Right kidney (tissue), 1 donor: ENCODE results near the gene POMT2.
"Not testable (repeated sequence)": the region's sequence is repeated elsewhere in the genome, so short reads cannot be mapped to it uniquely, and the experiment has no call there.

Experiments used
- DNase-seq: peaks from one replicate; pipeline ENCODE4 v3.0.0-alpha.2; 2016

Gene POMT2

DNA sequence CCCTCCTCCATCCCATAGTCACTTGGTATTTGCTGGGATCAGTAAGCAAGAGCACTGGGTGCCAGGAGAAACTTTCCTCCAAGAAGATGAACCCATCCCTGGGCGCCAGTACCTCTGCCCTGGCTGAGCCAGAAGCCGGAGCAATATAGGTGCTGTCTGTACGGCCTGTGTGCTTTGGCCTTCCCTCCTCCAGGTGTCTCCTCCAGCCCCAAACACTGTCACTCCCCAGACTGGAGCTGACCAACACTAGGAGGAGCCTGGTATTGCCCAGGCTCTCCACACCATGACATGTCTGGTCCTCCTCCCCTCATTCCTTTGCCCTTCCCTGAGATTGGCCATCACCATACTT is 5.0 kb upstream of the POMT2 start:
- no peak for DNase-seq

DNA sequence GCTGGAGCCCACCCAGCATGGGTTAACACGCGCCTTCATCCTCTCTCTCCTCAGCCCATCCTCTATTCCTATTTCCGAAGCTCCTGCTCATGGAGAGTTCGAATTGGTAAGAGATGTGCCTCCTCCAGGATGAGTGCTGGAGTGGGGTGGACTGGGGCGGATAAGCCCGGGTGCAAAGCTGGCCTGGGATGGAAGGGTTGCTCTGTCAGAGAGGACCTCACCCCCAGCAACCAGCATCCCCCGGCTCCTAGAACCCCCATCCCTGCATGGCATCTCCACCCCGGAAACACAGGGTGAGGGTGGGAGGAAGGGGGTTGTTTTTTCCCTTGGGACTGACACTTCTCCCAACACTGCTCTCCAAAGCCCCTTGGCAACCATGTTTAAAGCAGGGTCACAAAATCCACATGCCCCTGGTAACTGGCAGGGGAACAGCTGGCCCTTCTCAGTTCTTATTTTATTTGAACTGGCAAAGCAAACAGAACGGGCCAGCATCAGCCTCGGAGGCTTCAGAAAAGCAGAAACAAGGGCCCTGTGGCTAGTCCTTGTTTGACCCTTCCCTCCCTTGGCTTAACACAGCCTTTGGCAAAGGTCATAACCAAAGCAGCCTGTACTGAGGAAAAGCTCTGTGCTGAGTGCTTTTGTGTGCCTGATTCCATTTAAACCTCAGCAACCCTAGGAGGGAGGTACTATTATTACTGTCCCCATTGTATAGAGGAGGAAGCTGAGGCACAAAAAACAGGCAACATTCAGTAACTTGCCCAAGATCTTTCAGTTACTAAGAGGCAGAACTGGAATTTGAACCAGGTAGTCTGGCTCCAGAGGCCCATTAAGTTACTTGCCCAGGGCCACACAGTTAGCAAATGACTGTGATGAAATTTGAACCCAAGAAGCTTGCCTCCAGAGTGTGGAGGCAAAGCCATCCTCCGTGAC is 4.4 kb upstream of the POMT2 start:
- DNase-seq = no peak

DNA sequence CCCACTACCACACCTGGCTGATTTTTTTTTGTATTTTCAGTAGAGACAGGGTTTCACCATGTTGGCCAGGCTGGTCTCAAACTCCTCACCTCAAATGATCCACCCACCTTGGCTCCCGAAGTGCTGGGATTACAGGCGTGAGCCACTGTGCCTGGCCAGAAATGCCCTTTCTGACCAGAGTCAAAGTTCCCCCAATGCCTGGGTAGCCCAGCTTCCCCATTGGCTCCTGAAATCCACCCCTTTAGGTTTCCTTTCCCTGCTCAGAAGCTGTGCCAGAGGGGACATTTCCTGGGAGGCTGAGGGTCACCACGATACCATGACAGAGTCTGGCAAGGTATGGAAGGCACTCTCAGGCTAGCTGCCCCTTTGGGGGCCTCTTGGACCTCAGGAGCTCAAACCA is 3.6 kb upstream of the POMT2 start:
- no peak for DNase-seq

DNA sequence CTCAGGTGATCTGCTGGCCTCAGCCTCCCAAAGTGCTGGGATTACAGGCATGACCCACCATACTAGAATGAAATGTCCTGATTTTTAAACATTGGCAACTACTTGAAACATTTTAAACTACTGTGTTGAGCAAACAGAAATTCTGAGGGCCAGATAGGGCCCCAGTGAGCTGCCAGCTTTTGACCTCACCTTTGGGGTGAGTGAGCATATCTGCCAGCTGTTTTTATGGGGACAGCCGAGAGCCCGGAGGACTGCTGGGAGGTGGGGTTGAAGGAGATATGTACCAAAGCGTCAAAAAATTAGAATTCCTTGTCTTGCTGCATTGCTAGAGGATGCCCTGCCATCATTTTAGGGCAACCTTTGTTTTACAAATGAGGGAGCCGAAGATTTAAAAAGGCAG is 2.9 kb upstream of the POMT2 start:
- no peak for DNase-seq

DNA sequence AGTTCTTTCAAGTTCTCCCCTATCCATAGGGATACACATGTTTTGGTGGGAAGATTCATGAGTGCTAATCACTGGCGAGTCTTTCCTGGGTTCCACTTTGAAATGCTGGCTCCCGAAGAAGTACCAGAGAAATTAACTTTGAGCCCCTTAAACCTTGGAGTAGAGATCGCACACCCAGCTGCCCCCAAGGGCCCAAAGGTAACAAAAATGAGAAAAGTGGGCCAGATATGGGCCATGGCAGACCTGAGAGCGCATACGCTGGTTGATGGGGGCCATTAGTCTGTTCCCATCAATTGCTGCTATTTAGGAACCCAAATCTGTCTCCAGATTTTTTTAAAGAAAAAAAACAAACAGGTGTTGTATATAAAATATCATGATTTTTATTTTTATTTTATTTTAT is 2.3 kb upstream of the POMT2 start:
- no peak for DNase-seq

DNA sequence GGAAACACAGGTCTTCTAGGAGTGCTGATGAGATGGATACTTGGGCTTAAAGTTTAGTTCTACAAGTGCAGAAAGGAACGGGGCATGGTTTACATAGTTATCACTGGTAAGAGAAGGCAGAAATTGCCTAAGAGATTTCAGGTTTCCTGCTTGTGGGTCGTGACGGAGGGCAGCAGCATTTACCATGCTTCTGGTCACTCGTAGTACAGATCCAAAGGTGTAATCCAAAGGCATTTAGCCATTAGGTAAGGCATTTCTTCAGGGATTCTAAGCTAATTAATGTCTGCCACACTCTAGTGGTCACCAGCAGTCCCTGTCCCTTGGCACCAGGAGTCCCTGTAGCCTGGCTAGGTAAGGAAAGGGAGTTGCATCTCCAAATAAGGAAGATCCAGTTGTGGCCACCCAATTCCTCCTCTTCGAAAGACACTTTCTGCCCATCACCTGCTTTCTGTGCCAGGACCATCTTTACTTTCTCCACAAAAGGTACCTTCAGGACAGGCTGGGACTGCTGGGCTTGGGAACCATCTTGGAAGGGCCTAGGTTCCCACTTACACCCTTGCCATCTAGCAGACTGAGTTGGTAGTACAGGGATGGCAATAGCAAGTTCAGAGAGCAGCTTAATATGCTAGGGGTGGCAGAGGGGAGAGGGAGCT is 1.7 kb upstream of the POMT2 start:
- no peak for DNase-seq

DNA sequence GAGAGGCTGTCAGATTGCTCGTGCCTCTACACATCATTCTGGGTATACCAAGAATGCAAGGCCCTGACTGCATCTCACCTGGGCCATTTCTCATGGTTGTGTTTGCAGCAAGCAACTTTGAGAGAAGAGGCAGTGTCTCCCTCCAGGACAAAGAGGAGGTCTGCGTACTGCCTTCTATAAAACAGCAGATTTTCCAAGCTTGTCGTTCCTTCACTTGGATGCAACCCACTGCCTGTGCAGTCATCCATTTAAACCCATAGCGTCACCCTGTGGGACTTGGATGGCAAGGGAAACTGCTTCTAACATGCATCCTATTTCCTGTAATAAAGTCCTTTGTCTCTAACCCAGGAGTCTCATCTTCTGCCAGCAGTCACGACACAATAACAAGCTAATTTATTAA is 1.3 kb downstream of the POMT2 start:
- no peak for DNase-seq

DNA sequence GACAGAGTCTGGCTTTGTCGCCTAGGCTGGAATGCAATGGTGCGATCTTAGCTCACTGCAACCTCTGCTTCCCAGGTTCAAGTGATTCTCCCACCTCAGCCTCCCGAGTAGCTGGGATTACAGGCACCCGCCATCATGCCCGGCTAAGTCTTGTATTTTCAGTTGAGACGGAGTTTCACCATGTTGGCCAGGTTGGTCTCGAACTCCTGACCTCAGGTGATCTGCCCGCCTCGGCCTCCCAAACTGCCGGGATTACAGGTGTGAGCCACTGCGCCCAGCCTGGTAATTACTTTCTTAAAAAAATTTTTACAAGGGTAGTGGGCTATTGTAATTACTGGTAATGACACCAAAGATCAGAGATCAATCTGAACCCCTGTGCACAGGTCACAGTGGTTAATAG is 1.9 kb downstream of the POMT2 start:
- DNase-seq = not testable (repeated sequence)

DNA sequence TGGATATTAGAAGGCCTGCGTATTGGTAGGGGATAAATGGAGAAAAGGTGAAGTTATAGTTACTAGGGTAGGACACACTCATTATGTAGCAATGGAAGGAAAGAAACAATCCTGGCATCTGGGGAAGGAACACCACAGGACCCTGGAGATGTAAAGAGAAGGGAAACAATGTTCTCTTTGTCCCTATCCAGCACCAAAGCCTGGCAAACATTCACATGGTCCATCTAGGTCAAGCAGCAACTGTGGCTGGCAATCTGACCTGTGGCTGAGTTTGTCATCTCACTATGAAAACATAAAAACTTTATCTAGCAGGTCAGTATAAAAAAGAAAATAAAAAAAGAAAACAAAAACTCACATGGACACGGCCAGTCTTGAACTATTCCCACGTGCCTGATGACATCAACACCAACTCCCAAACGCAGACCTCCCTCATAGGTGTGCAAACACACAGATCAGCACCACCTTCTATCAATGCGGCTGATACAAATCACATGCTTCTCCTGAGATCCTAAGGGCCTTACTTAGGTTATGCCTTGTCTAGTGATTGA is 2.6 kb downstream of the POMT2 start:
- no peak for DNase-seq

DNA sequence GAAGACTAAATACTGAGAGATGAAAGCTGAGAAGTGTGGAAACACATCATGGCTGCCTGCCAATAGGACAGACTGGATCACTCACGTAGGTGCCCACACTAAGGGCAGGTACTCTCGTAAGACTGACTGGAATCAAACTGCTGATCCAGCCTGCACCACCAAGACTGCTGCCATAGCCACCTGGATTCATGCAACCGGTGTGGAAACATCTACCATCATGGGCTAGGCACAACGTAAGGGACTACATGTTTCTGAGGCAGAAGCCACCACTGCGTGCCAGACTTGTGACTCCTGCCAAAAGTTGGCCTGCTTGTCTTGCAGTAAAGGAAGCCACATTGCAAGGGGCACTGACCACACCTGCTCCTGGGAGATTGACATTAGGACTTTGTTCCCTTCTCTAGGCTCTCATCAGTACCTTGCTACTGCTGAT is 3.8 kb downstream of the POMT2 start:
- DNase-seq = no peak

DNA sequence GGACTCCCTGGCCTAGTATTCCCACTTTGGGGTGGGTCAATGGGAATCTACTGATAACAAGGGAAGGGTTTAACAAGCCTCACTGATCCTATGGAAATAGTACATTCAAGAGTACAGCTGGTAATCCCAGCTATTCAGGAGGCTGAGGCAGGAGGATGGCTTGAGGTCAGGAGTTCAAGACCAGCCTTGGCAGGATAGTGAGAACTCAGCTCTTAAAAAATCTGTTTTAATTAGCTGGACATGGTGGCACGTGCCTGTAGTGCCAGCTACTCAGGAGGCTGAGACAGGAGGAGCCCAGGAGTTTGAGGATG is 4.5 kb downstream of the POMT2 start:
- no peak for DNase-seq

DNA sequence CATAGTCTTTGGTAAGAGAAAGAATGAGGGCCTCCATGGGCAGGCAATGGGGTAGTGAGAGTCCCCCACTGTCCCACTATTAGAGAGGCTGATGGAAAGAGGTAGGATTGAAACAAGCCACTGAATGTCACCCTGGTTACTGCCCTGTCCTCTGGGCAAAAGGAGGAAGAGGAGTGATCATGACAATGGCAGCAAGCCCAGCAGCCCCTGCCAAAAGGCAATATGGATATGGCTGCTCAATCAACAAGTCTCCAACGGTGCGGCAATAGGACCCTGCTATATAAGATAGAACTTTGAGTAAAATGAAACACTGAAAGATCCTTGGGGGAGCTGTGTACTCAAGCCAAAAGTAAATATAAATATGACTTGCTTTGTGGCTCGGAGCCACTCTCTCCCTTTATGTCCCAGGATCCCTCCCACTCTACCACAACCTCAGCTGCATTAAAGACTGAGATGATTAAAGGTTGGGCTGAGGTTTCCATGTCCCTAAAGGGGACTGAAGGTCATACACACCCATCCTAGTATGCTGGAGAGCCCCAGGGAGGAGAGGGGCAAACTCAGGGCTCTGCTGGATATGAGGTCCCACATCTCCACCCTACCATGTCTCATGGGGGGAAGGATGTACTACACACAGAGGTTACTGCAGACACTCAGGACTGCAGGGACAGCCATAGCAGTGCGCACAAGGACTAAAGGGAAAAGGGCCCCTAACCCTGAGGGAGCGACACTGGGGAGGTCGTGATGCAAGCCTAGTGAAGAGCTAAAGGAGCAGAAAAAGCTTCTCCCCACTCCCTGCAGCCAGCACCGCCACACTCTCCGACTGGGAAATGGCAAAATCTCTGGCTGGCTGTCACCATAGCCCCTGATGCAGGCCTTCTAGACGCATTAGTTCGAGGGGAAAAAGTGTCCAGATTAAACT is 5.9 kb downstream of the POMT2 start:
- peak; percentile 17 for DNase-seq

DNA sequence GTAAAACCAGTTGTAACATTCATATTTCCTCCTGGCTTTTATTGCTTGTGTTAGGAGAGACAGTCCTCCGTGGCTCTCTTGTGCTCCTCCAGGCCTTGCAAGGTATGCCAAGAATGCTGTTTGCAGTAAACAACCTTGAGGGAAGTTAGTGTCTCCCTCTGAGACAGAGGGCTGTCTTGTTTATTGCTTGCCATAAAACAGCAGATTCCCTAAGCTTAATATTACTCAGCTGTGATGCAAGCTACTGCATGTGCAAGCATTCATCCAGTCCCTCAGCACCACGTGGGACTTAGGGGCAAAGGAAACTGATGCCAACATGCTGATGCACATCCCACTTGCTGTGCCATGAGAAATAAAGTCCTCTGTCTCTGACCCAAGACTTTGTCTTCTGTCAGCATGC is 6.6 kb downstream of the POMT2 start:
- DNase-seq = no peak

DNA sequence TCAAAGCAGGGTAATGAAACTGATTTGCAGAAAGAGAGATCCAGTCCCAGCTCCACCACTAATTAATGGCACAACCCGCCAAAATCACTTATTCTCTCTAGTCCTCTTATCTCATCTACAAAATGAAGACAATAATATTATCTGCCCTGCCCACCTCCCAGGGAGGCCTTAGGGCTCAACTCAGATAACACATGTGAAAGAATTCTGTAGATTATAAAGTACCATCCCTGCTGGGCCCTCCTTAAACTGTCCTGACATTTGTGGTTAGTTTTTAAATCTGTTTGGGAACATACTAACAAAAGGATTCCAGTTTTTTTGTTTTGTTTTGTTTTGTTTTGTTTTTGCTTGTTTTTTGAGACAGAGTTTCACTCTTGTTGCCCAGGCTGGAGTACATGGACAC is 7.3 kb downstream of the POMT2 start:
- no peak for DNase-seq

DNA sequence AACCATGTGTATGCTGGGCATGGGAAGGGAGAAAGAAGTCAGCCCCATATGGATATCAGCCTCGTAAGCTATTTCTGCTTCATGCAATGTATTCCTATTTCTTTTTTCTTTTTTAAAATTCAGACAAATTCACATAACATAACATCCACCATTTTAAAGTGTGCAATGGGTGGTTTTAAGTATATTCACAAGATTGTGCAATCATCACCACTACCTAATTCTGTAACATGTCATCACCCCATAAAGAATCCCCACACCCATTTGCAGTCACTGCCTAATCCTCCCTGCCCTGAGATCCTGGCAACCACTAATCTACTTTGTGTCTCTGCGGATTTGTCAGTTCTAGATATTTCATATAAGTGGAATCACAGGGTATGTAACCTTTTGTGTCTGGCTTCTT is 9.5 kb downstream of the POMT2 start:
- no peak for DNase-seq

DNA sequence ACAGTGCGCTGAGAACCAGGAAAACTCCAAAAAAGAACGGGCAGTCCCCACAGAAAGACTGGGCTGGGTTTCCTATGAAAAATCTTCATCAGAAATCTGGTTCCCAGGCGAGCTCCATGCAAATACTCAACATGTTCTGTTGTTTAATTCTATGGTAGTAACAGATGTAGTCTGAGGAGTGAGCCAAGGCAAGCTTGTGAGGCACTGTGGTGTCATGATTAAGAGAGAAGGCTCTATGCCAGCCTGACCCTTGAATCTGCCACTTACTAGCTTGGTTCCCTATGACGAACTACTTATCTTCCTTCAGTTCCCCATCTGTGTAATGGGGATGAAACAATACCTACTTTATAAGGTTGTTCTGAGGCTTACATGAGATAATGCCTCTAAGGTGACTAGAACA is 10.7 kb downstream of the POMT2 start:
- DNase-seq = no peak

DNA sequence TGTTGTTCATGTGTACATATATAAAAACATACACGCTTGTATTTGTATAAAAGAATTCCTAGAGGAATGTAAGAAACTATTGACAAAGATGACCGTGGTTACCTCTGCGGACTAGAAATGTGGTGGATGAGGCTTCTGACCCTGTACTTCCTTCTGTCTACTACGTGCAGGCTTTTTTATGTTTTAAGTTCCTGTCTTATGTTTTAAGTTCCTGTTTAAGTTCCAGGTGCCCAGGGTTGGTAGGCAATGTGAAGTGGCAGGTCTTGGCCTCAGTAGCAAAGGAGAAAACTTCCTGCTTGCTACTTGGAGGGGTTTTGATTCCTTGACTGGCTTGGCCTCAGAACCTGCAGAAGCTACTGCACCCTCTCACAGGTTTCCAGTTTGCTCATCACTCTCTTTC is 11.6 kb downstream of the POMT2 start:
- no peak for DNase-seq

DNA sequence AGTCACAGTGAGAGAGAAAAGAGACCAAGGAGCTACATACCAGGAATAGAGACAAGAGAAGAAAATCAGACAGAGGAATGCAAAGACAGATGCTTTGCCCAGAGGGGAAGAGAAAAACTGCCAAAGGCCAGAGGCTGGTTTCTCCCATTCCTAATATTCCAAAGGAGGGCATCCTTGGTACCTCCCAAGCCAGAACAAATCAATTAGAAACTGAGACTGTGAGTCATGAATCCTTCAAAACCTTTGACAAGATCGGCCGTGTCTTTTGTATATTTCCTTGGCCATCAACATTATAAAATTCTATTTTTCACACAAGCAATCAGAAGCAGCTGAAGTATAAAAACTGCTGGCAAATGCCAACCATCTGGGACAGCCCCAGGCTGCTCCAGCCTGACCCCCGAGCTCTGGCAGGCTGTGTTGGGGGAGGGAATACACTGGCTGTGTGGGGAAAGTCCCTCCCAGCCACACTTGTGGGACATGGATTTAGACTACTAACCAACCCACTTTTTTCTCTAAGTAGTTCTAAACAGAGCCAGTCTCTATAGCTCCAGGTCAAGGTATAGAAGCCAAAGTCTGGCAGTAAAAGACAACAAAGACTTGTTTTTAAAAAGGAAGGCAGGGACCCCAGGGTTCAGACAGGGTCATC is 13.7 kb downstream of the POMT2 start:
- DNase-seq = no peak

DNA sequence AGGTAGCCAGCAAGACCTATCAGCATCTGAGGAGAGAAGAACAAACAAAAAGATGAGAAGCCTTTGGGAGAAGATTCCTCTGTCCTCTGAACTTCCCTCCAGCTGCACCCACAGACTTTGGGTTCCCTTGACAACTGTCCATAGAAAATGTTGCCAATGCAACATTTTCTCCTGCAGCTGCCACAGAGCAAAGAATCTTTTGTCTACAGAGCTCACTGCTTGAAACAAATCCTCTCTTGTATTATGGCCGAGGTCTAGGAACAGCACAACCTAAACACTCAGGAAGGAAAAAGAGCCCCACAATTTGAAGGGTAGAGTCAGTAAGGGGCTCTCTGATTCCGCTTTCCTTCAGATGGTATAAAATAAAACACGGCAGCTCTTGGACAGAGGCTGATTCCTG is 14.3 kb downstream of the POMT2 start:
- no peak for DNase-seq

DNA sequence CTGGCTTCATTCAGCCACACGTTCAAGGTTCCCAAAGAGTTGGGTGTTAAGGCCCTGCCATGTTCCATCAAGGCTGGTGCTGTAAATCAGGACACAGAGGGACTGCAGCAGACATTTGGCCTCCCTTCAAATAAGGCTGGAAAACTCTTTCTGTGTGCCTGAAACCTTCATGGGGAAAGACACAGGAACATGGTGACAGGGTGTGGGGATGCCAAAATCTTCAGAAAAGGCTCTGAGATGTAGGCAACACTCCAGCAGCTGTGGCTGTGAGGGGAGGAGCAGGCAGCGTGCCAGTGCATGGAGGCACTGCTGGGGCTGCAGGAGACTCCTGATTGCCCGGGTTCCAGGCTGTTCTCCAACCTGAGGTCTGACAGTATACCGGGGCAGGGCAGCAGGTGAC is 15.0 kb downstream of the POMT2 start:
- no peak for DNase-seq

DNA sequence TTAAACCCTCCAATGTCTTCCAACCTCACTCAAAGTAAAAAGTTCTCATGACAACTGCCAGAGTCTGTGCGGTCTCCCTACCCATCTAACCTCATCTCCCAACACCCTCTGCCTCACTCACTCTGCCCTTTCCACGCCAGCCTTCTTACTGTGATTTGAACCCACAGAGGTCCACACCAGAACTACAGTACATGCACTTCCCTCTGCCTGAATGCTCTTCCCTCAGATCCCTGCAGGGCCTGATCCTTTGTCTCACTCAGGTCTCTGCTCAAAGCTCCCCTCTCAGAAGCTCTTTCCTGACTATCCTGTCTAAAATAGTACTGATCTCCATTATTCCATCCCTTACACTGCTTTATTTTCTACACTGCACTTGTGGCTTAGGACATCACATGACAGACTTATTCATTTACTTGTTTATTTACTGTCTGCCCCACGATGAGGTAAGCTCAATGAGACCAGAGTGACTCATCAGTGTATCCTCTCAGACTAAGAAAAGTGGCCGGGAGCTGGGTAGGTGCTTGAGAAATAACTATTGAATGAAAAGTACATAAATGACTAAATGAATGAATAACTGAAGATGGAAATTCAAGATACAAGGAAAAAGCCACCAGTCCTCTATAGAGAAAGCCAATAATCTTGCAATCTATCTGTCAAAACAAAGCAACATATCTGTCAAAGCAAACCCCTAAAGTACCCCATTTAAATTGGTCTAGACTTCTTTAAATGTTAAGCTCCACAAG is 17.1 kb downstream of the POMT2 start:
- no peak for DNase-seq

DNA sequence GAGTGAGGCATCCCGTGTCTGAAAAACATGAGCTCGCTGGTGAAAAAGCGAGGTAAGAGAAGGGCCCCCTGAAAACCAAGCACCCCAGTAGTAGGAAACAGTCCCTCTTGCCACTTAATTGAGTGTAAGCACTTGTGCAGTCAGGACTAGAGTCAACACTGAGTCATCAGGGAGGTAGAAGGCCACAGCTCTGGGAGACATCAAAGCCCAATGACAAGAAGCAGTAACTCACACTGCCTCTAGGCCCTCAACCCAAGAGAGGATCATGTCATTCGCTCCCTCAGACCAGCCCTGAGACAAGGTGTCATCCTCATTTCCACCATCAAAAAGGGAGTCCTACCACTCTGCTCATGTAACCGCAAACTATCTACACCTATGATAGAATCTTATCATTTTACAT is 17.8 kb downstream of the POMT2 start:
- no peak for DNase-seq
